Left lung (tissue), 10 donors: ENCODE results near the gene MIEN1. TPM values are rescaled to one million over a fixed set of nuclear protein-coding genes. Genes with fewer than 3 reads are reported as not detected.

Experiments
- ATAC-seq: fragments of 200-7000 bp; cut with Tn5 transposase; one replicate; pipeline ENCODE4 v1.9.1; 2020; ENCODE audit warnings: moderate library complexity
- DNase-seq, 4 donors: peaks; one replicate each; pipeline ENCODE4 v3.0.0-alpha.2; 2013 to 2020
- H3K27ac ChIP-seq, 2 donors: fragments of 200-600 bp; sonication (generic) in 1 of 2; one replicate each; pipeline versions ENCODE4 v1.5.0 to v1.8.0; 2020 to 2021
- H3K27me3 ChIP-seq, 2 donors: fragments of 200-600 bp; sonication (generic) in 1 of 2; one replicate each; pipeline versions ENCODE4 v1.5.0 to v1.8.0; 2020 to 2021
- H3K36me3 ChIP-seq, 2 donors: fragments of 200-600 bp; sonication (generic) in 1 of 2; one replicate each; pipeline versions ENCODE4 v1.5.0 to v1.8.0; 2020 to 2021
- H3K4me1 ChIP-seq, 2 donors: fragments of 200-600 bp; one replicate each; pipeline ENCODE4 v1.8.0; 2021
- H3K4me3 ChIP-seq, 2 donors: fragments of 200-600 bp; sonication (generic) in 1 of 2; one replicate each; pipeline versions ENCODE4 v1.5.0 to v1.8.0; 2020 to 2021; ENCODE audit warnings: mild to moderate bottlenecking in 1 of 2
- H3K9me3 ChIP-seq, 2 donors: fragments of 200-600 bp; sonication (generic) in 1 of 2; one replicate each; pipeline versions ENCODE4 v1.5.0 to v1.8.0; 2020 to 2021
- intact Hi-C, 2 donors: fragments of 100-400 bp; cut with DNase I; formaldehyde crosslinking; loops; one replicate each; pipeline versions ENCODE4 v1.11.2 to v1.14.2; 2022
- polyA plus RNA-seq, 6 donors: library from polyadenylated mRNA; unstranded; fragments of 120-200 nt; gene quantifications; one replicate each; pipeline ENCODE4 v1.2.1, GENCODE V29; 2013; ENCODE audit not compliant: insufficient read length in 6 of 6
- total RNA-seq, 2 donors: library from RNA; stranded (reverse); fragmentation: NEBNext Ultra II Directional; extraction: Animal tissue kit (Norgen Biotek cat#: 25700); gene quantifications; one replicate each; pipeline ENCODE4 v1.2.1, GENCODE V29; 2021
- TF ChIP-seq, protein P1 (sequence below), 2 donors: fragments of 200-600 bp; sonication (generic) in 1 of 2; IDR thresholded peaks; one replicate each; pipeline versions ENCODE4 v1.5.0 to v1.8.0; 2021; ENCODE audit warnings: antibody characterized with exemption in 2 of 2
- donor health status: DM: no; HTN: yes; CAD: no.
- donor health status: DM: no; HTN: no; CAD: no.

Gene MIEN1
- total and polyA plus RNA-seq, 8 donors = 18.8 to 57.9 (median 25.5) TPM

DNA sequence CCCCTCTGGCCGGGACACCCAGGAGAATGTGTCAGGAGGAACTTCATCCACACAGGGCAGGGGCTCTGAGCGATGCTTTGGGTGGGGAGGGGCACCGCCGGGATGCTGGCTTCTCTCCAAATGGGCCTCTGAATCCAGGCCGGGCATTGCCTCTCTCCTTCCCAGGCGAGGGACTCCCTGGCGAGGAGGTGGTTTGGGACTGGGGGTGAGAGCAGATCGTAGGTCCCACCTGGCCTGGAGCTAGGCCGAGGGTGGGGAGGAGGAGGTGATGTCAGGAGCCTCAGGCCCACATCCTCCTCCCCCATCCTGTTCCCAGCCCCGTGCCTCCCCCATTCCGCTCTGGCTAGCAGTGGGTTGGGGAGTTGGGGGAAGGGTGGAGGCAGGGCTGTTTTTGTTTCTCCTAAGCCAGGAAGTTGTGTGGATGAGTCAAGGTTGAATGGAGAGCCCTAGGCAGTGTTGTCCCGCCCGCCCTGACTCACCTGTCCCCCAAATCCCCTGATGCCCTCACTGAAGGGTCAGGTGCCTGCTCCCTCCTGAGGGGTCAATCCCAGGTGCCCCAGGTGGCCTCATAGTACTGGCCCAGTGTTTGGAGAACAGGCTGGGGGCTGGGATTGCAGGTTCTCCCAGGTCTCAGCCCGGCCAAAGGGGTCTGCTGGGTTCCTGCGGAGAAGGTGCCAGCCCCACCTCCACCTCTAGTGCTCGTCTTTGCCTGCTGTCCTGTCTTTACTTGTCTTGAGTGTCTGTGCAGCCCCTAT is 10.2 kb upstream of the MIEN1 start:
- Histone ChIP-seq H3K4me3 (peak overlapping the region; percentile 36 to 46), H3K27me3 (peaks cover 17 to 90% of the 10 kb centered on the region in 2 donors), H3K27ac (no peak overlapping the region), H3K4me1 (peaks cover 6 to 37% of the 10 kb centered on the region in 2 donors), H3K36me3 (peaks cover 0 to 7% of the 10 kb centered on the region in 2 donors), H3K9me3 (no peaks in the 10 kb centered on the region)
- TF ChIP-seq, protein P1, sequence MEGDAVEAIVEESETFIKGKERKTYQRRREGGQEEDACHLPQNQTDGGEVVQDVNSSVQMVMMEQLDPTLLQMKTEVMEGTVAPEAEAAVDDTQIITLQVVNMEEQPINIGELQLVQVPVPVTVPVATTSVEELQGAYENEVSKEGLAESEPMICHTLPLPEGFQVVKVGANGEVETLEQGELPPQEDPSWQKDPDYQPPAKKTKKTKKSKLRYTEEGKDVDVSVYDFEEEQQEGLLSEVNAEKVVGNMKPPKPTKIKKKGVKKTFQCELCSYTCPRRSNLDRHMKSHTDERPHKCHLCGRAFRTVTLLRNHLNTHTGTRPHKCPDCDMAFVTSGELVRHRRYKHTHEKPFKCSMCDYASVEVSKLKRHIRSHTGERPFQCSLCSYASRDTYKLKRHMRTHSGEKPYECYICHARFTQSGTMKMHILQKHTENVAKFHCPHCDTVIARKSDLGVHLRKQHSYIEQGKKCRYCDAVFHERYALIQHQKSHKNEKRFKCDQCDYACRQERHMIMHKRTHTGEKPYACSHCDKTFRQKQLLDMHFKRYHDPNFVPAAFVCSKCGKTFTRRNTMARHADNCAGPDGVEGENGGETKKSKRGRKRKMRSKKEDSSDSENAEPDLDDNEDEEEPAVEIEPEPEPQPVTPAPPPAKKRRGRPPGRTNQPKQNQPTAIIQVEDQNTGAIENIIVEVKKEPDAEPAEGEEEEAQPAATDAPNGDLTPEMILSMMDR (IDR thresholded peaks at IDR 0.05) = no peak
- DNase-seq = no peak
- ATAC-seq = peak; percentile 0
- intact Hi-C loops = no loop called here

DNA sequence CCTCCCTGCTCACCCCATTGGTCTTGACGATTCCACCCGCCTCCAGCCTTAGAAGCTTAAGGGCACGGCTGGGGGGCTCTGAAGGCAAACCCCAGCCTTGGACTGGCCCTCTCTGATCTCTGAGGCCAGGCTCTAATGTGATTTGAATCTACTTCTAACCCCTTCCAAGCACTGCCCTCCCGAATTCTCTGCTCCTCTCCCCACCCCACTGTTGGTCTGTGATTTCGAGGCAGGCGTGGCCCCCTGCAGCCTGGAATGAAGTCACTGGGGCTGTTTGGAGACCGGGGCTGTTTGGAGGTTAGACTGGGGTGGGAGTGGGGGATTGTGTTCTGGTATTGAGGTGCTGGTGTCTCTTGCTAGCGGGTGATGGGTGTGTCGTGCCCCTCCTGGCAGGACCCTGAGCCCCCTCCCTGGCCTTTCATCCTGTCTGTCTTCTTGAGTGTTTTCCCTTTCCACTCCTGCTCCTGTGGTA is 9.6 kb upstream of the MIEN1 start:
- Histone ChIP-seq H3K9me3 (no peaks in the 10 kb centered on the region), H3K36me3 (peaks cover 0 to 7% of the 10 kb centered on the region in 2 donors), H3K27me3 (peaks cover 17 to 96% of the 10 kb centered on the region in 2 donors), H3K4me1 (peaks cover 6 to 37% of the 10 kb centered on the region in 2 donors), H3K4me3 (peak overlapping the region; percentile 36 to 46), H3K27ac (peak overlapping the region in 1 of 2 donors; percentile 10)
- ATAC-seq = no peak
- TF ChIP-seq, protein P1 (IDR thresholded peaks at IDR 0.05) = no peak
- intact Hi-C loops = loop anchor here in 1 of 2 donors (10.0 kb wide), 1 partner anchor 105 kb away; the partner anchor contains the start of gene STARD3
- DNase-seq = no peak

DNA sequence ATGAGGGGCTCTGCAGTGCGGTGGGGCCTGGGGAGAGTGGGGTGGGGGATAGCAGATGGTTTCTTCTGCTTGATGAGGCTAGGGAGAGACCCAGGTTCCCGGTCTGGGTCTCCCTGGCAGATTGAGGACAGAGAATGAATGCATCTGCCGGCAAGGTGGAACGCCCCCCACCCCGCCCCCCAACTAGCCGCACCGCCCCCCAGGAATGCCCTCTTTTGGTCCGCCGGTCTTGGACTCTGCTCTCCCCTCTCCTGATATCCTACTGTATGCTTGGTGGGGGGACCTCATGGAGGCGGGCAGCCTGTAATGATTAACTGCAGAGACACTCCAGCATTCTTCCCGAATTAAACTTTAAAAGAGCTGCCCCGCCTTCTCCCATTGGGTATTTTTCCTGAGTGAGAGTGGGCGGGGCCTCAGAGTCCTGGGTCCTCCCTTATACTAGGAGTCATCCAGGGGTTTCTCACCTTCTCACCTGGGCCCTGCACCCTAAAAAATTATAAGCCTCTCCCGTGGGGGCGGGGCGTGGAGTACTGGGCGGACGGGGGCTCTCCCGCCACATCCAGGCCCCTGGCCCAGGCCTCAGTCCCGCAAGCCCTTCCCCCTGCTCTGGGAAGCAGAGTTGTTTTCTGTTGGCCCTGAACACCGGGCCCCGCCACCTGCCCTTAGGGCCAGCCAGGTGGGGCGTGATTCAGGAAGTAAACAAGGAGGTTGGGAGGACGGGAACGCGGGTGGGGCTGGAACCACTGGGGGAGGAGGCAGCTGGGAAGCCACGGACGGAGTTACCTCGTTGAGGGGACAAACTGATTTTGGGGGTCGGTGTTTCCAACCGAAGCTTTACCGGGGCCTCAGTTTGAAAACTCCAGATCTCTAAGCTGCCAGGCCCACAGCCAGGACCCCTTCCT is 8.9 kb upstream of the MIEN1 start:
- TF ChIP-seq, protein P1 (IDR thresholded peaks at IDR 0.05) = no peak
- peak; percentile 64 for ATAC-seq

DNA sequence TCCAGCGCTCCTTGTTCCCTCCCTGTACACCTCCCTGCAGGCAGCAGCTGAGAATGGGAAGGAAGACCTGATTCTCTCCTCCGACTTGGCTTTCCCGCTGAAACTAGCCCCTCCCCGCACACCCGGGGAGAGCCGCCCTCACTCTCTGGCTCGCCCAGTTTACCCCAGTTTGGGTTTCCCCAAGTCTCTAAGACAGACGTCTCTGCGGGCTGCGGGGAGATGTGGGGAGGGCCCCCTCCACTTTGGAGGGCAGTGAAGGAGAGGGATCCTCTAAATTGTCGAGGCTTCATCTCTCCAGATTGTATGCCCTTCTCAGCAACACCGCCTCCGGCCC is 8.2 kb upstream of the MIEN1 start:
- ATAC-seq = peak; percentile 38
- peak overlapping the region; percentile 41 to 57 for H3K27ac ChIP-seq
- peak overlapping the region; percentile 36 to 46 for H3K4me3 ChIP-seq

More for the DNA sequence above, 8.9 kb upstream of the MIEN1 start:
- H3K4me1 ChIP-seq = peaks cover 6 to 37% of the 10 kb centered on the region in 2 donors
- intact Hi-C loops = loop anchor here in 1 of 2 donors (10.0 kb wide), 1 partner anchor 104 kb away; the partner anchor contains the start of gene STARD3
- H3K4me3 ChIP-seq = peak overlapping the region; percentile 36 to 46
- H3K9me3 ChIP-seq = no peaks in the 10 kb centered on the region
- H3K27me3 ChIP-seq = peaks cover 17 to 93% of the 10 kb centered on the region in 2 donors
- DNase-seq = peak in 3 of 4 donors; percentile 73 to 87 (median 79)
- H3K27ac ChIP-seq = peak overlapping the region; percentile 41 to 57
- peaks cover 0 to under 1% of the 10 kb centered on the region in 2 donors for H3K36me3 ChIP-seq

More for the DNA sequence above, 8.2 kb upstream of the MIEN1 start:
- no peaks in the 10 kb centered on the region for H3K9me3 ChIP-seq
- H3K4me1 ChIP-seq = peaks cover 6 to 37% of the 10 kb centered on the region in 2 donors
- no peak for DNase-seq
- intact Hi-C loops = loop anchor here in 1 of 2 donors (10.0 kb wide), 1 partner anchor 104 kb away; the partner anchor contains the start of gene STARD3
- H3K36me3 ChIP-seq = no peaks in the 10 kb centered on the region
- TF ChIP-seq, protein P1 (IDR thresholded peaks at IDR 0.05) = no peak
- peaks cover 17 to 86% of the 10 kb centered on the region in 2 donors for H3K27me3 ChIP-seq
